Measurements from ENCODE around the gene TNFRSF4.

The TNFRSF4 gene

GRCh38 chr1:1194723-1195122, 19.2 kb downstream of the TNFRSF4 start:
- no peaks in the 10 kb centered on the region for H3K9me3 Mint-ChIP-seq
- H3K36me3 Mint-ChIP-seq (ENCODE audit: insufficient read depth), result peaks cover 17% of the 10 kb centered on the region
- DNase-seq, result no peak
- no peak overlapping the region for H3K27ac Mint-ChIP-seq
- H3K4me1 Mint-ChIP-seq (ENCODE audit: low read depth in 2 of 2), result no peaks in the 10 kb centered on the region
- no peaks in the 10 kb centered on the region for H3K27me3 Mint-ChIP-seq
- H3K4me3 Mint-ChIP-seq, result no peak overlapping the region
- ATAC-seq (replicated peaks), result no peak

GRCh38 chr1:1191734-1192133, 22.2 kb downstream of the TNFRSF4 start:
- no peak for DNase-seq
- H3K4me1 Mint-ChIP-seq (ENCODE audit: low read depth in 2 of 2), result no peaks in the 10 kb centered on the region
- H3K27ac Mint-ChIP-seq, result no peak overlapping the region
- no peaks in the 10 kb centered on the region for H3K27me3 Mint-ChIP-seq
- H3K9me3 Mint-ChIP-seq, result no peaks in the 10 kb centered on the region
- H3K4me3 Mint-ChIP-seq, result no peak overlapping the region
- no peak for ATAC-seq (replicated peaks)
- H3K36me3 Mint-ChIP-seq (ENCODE audit: insufficient read depth), result peaks cover 11% of the 10 kb centered on the region

- Mint-ChIP-seq H3K36me3 (ENCODE audit: insufficient read depth) (peaks cover 3% of the 10 kb centered on the region), H3K27me3 (no peaks in the 10 kb centered on the region), H3K4me1 (ENCODE audit: low read depth in 2 of 2) (no peaks in the 10 kb centered on the region)
These were observed 24.8 kb downstream of the TNFRSF4 start for GRCh38 chr1:1189111-1189510.

GRCh38 chr1:1187938-1188337, 26.0 kb downstream of the TNFRSF4 start:
- peaks cover 3% of the 10 kb centered on the region for H3K36me3 Mint-ChIP-seq (ENCODE audit: insufficient read depth)
- H3K9me3 Mint-ChIP-seq, result no peaks in the 10 kb centered on the region
- ATAC-seq (replicated peaks) (no peak), DNase-seq (no peak)
- no peak overlapping the region for H3K4me3 Mint-ChIP-seq
- peaks cover 0 to 10% of the 10 kb centered on the region in 2 donors for H3K27me3 Mint-ChIP-seq
- H3K27ac Mint-ChIP-seq, result no peak overlapping the region
- peaks cover 1 to 4% of the 10 kb centered on the region in 2 donors for H3K4me1 Mint-ChIP-seq (ENCODE audit: low read depth in 2 of 2)

More at GRCh38 chr1:1189111-1189510, 24.8 kb downstream of the TNFRSF4 start:
- no peak overlapping the region for H3K27ac Mint-ChIP-seq
- DNase-seq (no peak), ATAC-seq (replicated peaks) (no peak)
- no peaks in the 10 kb centered on the region for H3K9me3 Mint-ChIP-seq
- H3K4me3 Mint-ChIP-seq, result no peak overlapping the region

DNA sequence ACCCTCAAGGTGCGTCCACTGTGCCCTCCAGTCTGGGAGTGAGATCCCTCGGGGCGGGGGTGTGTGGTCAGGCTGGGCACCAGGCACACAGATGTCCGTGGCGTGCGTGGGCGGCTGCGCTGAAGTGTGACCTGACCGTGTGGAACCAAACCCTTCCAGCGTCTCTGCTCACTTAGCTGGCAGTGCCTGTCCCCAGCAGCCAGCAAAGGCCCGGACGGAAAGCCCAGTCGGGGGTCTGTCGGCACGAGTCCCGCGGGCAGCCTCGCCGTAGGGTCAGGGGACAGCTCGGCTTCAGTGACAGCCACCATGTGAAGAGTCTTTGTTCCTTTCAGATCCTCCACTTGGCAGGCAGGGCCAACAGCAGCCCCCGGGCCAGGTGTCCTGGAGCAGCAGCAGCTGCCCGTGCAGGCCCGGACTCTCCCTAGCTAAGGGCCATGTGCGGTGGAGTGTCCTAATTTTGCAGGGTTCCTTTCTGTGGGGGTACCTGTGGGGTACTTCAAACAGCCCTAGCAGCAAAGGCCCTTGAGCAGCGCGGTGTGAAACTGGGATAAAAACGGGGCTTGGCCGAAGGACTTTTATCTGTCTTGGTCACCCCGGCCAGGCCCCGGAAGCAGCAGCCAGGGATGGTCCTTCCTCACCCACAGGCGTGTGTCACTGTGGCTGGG, 28.7 kb downstream of the TNFRSF4 start:
- no peak for DNase-seq
- no peaks in the 10 kb centered on the region for H3K9me3 Mint-ChIP-seq
- H3K4me1 Mint-ChIP-seq (ENCODE audit: low read depth in 2 of 2), result peaks cover 1 to 4% of the 10 kb centered on the region in 2 donors
- no peak overlapping the region for H3K27ac Mint-ChIP-seq
- no peaks in the 10 kb centered on the region for H3K36me3 Mint-ChIP-seq (ENCODE audit: insufficient read depth)
- H3K4me3 Mint-ChIP-seq, result no peak overlapping the region
- H3K27me3 Mint-ChIP-seq, result peaks cover 15 to 30% of the 10 kb centered on the region in 2 donors
- no peak for ATAC-seq (replicated peaks)

- H3K9me3 Mint-ChIP-seq, result no peaks in the 10 kb centered on the region
- peaks cover 1 to 4% of the 10 kb centered on the region in 2 donors for H3K4me1 Mint-ChIP-seq (ENCODE audit: low read depth in 2 of 2)
- no peak for ATAC-seq (replicated peaks)
- no peak overlapping the region for H3K4me3 Mint-ChIP-seq
- no peaks in the 10 kb centered on the region for H3K36me3 Mint-ChIP-seq (ENCODE audit: insufficient read depth)
- peaks cover 15 to 30% of the 10 kb centered on the region in 2 donors for H3K27me3 Mint-ChIP-seq
- H3K27ac Mint-ChIP-seq, result no peak overlapping the region
- no peak for DNase-seq
These were observed 29.8 kb downstream of the TNFRSF4 start for GRCh38 chr1:1183833-1184775.

DNA sequence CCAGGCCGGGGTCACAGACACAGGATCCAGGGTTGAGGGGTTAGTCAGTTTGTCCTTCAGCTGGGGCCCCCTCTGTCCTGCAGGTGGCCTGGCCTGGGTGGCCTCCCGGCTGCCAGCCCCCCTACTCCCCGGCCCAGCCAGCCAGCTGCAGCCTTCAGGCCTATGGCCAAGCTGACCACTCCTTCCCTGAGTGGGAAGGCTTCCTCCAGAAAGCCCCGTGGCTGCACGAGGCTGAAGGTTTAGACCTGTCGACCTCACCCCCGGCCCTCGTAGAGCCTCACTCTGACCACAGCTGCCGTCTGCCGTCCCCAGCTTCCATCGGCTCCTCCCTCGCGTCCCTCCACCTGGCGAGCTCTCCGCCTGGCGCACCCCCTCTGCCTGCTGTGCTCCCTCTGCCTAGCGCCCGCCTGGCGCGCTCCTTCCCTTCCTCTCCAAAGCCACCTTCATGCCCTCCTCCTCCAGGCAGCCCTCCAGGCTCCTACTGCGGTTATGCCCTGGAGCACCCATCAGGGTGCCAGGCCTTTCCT, 30.7 kb downstream of the TNFRSF4 start:
- peaks cover 15 to 30% of the 10 kb centered on the region in 2 donors for H3K27me3 Mint-ChIP-seq

DNA sequence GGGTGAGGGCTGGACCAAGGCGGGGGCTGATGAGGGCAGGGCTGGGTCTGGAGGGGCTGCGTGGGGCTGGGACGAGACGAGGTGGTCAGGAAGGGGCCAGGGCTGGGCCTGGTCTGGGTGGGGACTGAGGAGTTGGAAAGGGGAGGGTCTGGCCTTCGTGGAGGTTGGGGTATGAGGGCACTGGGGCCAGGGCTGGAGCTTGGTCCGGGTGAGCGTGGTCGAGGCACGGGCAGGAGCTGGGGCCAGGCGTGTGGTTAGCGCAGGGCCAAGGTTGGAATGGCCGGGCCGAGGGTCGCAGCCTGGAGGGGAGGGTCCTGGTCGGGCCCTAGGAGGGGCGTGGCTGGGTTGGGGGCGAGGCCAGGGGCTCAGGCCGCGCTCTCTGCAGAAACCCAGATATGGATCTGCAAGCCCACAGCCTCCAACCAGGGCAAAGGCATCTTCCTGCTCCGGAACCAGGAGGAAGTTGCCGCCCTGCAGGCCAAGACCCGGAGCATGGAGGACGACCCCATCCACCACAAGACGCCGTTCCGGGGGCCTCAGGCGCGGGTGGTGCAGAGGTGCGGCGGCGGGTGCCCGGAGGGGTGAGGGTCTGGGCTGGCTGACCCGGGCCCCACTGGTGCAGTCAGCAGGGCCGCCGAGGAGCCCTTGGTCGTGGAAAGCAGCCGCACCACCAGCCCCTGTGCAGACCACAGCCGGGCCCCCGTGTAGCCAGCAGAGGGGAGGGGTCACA, 31.3 kb downstream of the TNFRSF4 start:
- H3K4me3 Mint-ChIP-seq, result peak overlapping the region in 1 of 2 donors; percentile 38
- no peaks in the 10 kb centered on the region for H3K9me3 Mint-ChIP-seq
- DNase-seq (no peak), ATAC-seq (replicated peaks) (no peak)
- peaks cover 1 to 4% of the 10 kb centered on the region in 2 donors for H3K4me1 Mint-ChIP-seq (ENCODE audit: low read depth in 2 of 2)
- H3K27me3 Mint-ChIP-seq, result peaks cover 15 to 30% of the 10 kb centered on the region in 2 donors
- no peaks in the 10 kb centered on the region for H3K36me3 Mint-ChIP-seq (ENCODE audit: insufficient read depth)
- no peak overlapping the region for H3K27ac Mint-ChIP-seq

More for the DNA sequence above, 30.7 kb downstream of the TNFRSF4 start:
- no peak for DNase-seq
- Mint-ChIP-seq H3K36me3 (ENCODE audit: insufficient read depth) (no peaks in the 10 kb centered on the region), H3K27ac (no peak overlapping the region), H3K9me3 (no peaks in the 10 kb centered on the region), H3K4me3 (no peak overlapping the region), H3K4me1 (ENCODE audit: low read depth in 2 of 2) (peaks cover 1 to 4% of the 10 kb centered on the region in 2 donors)
- no peak for ATAC-seq (replicated peaks)

GRCh38 chr1:1181938-1182410, 32.0 kb downstream of the TNFRSF4 start:
- peaks cover 1 to 4% of the 10 kb centered on the region in 2 donors for H3K4me1 Mint-ChIP-seq (ENCODE audit: low read depth in 2 of 2)
- no peaks in the 10 kb centered on the region for H3K9me3 Mint-ChIP-seq
- no peaks in the 10 kb centered on the region for H3K36me3 Mint-ChIP-seq (ENCODE audit: insufficient read depth)
- H3K27ac Mint-ChIP-seq, result no peak overlapping the region
- H3K27me3 Mint-ChIP-seq, result peaks cover 18 to 33% of the 10 kb centered on the region in 2 donors
- ATAC-seq (replicated peaks), result no peak
- DNase-seq, result no peak
- H3K4me3 Mint-ChIP-seq, result peak overlapping the region in 1 of 2 donors; percentile 38

DNA sequence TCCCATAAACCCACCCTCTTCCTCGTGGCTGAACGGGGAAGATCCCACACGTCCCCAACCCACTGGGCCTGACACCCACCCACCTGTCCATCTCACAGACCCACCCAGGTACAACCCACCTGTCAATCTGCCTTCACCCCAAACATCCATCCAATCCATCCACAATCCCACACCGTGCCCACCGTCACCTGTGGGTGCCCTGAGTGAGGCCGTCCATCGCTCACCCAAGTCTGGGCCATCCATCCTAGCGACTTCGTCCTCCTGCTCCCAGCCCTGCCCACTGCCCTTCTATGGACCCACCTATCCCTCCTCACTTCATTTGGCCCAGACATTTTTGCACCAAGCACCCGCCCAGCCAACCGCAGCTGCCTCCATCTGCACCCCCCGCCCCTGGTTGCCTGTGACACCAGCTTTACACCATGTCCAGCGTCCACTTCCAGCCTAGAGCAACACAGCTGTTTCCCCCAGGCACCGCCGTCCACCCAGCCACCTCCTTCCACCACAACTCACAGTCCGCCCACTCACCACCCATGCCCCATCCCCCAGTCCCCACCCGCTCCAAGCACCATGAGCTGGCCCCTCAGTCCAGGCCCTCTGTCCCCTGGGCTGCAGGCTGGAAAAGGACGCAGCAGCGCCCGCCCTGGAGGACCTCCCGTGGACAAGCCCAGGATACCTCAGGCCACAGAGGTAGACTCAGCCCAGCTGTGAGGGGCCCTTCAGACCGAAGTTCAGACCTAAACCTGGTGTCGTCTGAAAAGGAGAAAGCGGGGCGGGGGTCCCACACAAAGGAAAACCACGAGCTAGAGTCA, 32.6 kb downstream of the TNFRSF4 start:
- Mint-ChIP-seq H3K27ac (no peak overlapping the region), H3K4me1 (ENCODE audit: low read depth in 2 of 2) (peaks cover 1 to 4% of the 10 kb centered on the region in 2 donors), H3K4me3 (no peak overlapping the region), H3K9me3 (no peaks in the 10 kb centered on the region), H3K27me3 (peaks cover 23 to 40% of the 10 kb centered on the region in 2 donors), H3K36me3 (ENCODE audit: insufficient read depth) (no peaks in the 10 kb centered on the region)
- DNase-seq, result no peak
- no peak for ATAC-seq (replicated peaks)

DNA sequence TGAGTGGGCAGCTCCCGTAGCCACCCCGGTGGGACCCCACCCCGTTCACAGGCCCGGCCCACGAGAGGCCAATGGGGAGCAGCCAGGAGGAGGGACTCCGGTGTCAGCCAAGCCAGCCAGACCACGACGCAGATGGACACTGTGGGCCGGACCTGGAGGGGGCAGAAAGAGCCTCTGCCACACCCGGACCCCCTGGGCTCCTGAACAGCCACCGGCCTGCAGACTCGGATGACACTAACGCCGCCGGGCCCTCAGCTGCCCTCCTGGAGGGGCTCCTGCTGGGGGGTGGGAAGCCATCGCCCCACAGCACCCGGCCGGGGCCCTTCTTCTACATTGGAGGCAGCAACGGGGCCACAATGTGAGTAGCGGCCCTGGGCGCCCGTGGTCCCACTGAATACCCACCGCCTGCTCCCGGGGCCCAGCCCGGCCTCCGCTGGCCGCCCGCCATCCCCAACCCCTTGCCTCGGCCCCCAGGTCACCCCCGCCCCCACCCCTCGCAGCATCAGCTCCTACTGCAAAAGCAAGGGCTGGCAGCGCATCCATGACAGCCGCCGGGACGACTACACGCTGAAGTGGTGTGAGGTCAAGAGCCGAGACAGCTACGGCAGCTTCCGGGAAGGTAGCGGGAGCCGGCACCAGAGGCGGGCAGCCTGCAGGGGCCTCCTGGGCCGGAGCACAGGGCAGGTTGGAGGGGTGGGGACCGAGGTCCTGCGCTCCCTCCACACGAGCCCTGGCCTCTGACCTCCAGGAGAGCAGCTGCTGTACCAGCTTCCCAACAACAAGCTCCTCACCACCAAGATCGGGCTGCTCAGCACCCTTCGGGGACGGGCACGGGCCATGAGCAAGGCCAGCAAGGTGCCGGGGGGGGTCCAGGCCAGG, 33.7 kb downstream of the TNFRSF4 start:
- no peaks in the 10 kb centered on the region for H3K36me3 Mint-ChIP-seq (ENCODE audit: insufficient read depth)
- no peaks in the 10 kb centered on the region for H3K9me3 Mint-ChIP-seq
- no peak for DNase-seq
- H3K27ac Mint-ChIP-seq, result no peak overlapping the region
- H3K4me3 Mint-ChIP-seq, result no peak overlapping the region
- no peak for ATAC-seq (replicated peaks)
- peaks cover 1 to 4% of the 10 kb centered on the region in 2 donors for H3K4me1 Mint-ChIP-seq (ENCODE audit: low read depth in 2 of 2)
- H3K27me3 Mint-ChIP-seq, result peaks cover 23 to 40% of the 10 kb centered on the region in 2 donors

Data from effector memory CD8-positive, alpha-beta T cell (primary cell).